ENCODE data around the gene SLC8A1.

SLC8A1 gene

GRCh38 chr2:40249577-40249976, 202.3 kb downstream of the SLC8A1 start:
- Histone ChIP-seq H2AFZ (ENCODE audit: low read depth, low read length) (no peak overlapping the region), H3K79me2 (ENCODE audit: insufficient read depth, low read length) (0 out of 2 replicates have a peak, but pooled peaks cover 3% of the 10 kb centered on the region), H3K36me3 (ENCODE audit: insufficient read depth, low read length) (0 out of 2 replicates have a peak, but pooled peaks cover 6% of the 10 kb centered on the region), H3K9me3 (ENCODE audit: insufficient read depth, low read length, severe bottlenecking) (no peaks in the 10 kb centered on the region), H3K4me3 (ENCODE audit: low read depth in 1 of 2, low read length in 2 of 2) (no peak overlapping the region), H4K20me1 (ENCODE audit: insufficient read depth, low read length) (no peaks in the 10 kb centered on the region), H3K27ac (ENCODE audit: low read length) (no peak overlapping the region), H3K27me3 (ENCODE audit: insufficient read depth, low read length, poor library complexity) (no peaks in the 10 kb centered on the region), H3K4me1 (ENCODE audit: insufficient read depth, low read length) (no peaks in the 10 kb centered on the region), H3K4me2 (ENCODE audit: insufficient read depth, low read length) (no peak overlapping the region), H3K9ac (ENCODE audit: low read depth, low read length) (no peak overlapping the region)
- ATAC-seq (ENCODE audit: insufficient read depth, low read depth), result no peak
- no peak for DNase-seq
- TF ChIP-seq CTCF (IDR thresholded peaks at IDR 0.05; ENCODE audit: borderline replicate concordance, extremely low read depth, low read length, poor library complexity, severe bottlenecking) (no peak), EZH2 (IDR thresholded peaks at IDR 0.05; ENCODE audit: borderline replicate concordance, low read depth, low read length, severe bottlenecking) (no peak)

- DNase-seq, result no peak
- Histone ChIP-seq H3K4me2 (ENCODE audit: insufficient read depth, low read length) (no peak overlapping the region), H3K36me3 (ENCODE audit: insufficient read depth, low read length) (0 out of 2 replicates have a peak, but pooled peaks cover 6% of the 10 kb centered on the region), H4K20me1 (ENCODE audit: insufficient read depth, low read length) (no peaks in the 10 kb centered on the region), H3K27me3 (ENCODE audit: insufficient read depth, low read length, poor library complexity) (no peaks in the 10 kb centered on the region), H3K79me2 (ENCODE audit: insufficient read depth, low read length) (0 out of 2 replicates have a peak, but pooled peaks cover 3% of the 10 kb centered on the region), H3K9me3 (ENCODE audit: insufficient read depth, low read length, severe bottlenecking) (no peaks in the 10 kb centered on the region), H3K27ac (ENCODE audit: low read length) (no peak overlapping the region), H3K9ac (ENCODE audit: low read depth, low read length) (no peak overlapping the region), H3K4me3 (ENCODE audit: low read depth in 1 of 2, low read length in 2 of 2) (no peak overlapping the region), H2AFZ (ENCODE audit: low read depth, low read length) (no peak overlapping the region), H3K4me1 (ENCODE audit: insufficient read depth, low read length) (no peaks in the 10 kb centered on the region)
- TF ChIP-seq EZH2 (IDR thresholded peaks at IDR 0.05; ENCODE audit: borderline replicate concordance, low read depth, low read length, severe bottlenecking), result no peak
- TF ChIP-seq CTCF (IDR thresholded peaks at IDR 0.05; ENCODE audit: borderline replicate concordance, extremely low read depth, low read length, poor library complexity, severe bottlenecking), result no peak
- ATAC-seq (ENCODE audit: insufficient read depth, low read depth), result no peak
Measured at GRCh38 chr2:40248294-40248693, 203.6 kb downstream of the SLC8A1 start.

- no peak for TF ChIP-seq EZH2 (IDR thresholded peaks at IDR 0.05; ENCODE audit: borderline replicate concordance, low read depth, low read length, severe bottlenecking)
- peak; percentile 68 for TF ChIP-seq CTCF (IDR thresholded peaks at IDR 0.05; ENCODE audit: borderline replicate concordance, extremely low read depth, low read length, poor library complexity, severe bottlenecking)
- Histone ChIP-seq H3K4me2 (ENCODE audit: insufficient read depth, low read length) (no peak overlapping the region), H3K27ac (ENCODE audit: low read length) (0 out of 2 replicates have a peak overlapping the region, but pooled peaks have one; percentile 15), H4K20me1 (ENCODE audit: insufficient read depth, low read length) (no peaks in the 10 kb centered on the region), H3K36me3 (ENCODE audit: insufficient read depth, low read length) (0 out of 2 replicates have a peak, but pooled peaks cover 3% of the 10 kb centered on the region), H3K4me3 (ENCODE audit: low read depth in 1 of 2, low read length in 2 of 2) (no peak overlapping the region), H3K4me1 (ENCODE audit: insufficient read depth, low read length) (no peaks in the 10 kb centered on the region), H3K9ac (ENCODE audit: low read depth, low read length) (no peak overlapping the region), H3K79me2 (ENCODE audit: insufficient read depth, low read length) (0 out of 2 replicates have a peak, but pooled peaks cover 3% of the 10 kb centered on the region), H3K27me3 (ENCODE audit: insufficient read depth, low read length, poor library complexity) (no peaks in the 10 kb centered on the region), H2AFZ (ENCODE audit: low read depth, low read length) (no peak overlapping the region), H3K9me3 (ENCODE audit: insufficient read depth, low read length, severe bottlenecking) (no peaks in the 10 kb centered on the region)
- ATAC-seq (ENCODE audit: insufficient read depth, low read depth) (peak; percentile 91), DNase-seq (peak; percentile 56)
Measured at GRCh38 chr2:40244675-40245074, 207.2 kb downstream of the SLC8A1 start.
